DND-41 (cell line): ENCODE measurements around the gene LHX5.

Experiments
- CTCF ChIP-seq: IDR thresholded peaks from 2 replicates; pipeline ENCODE4 v1.5.1; 2012; ENCODE audit warnings: borderline replicate concordance, low read length, moderate library complexity, mild to moderate bottlenecking; ENCODE audit not compliant: poor library complexity, severe bottlenecking; ENCODE audit errors: extremely low read depth
- EZH2 ChIP-seq: IDR thresholded peaks from 3 replicates; pipeline ENCODE4 v1.6.1; 2012; ENCODE audit warnings: borderline replicate concordance, low read depth, mild to moderate bottlenecking, moderate library complexity, low read length, inconsistent platforms; ENCODE audit not compliant: severe bottlenecking

GRCh38 chr12:113467502-113468364 lies 3.9 kb downstream of the LHX5 start:
- no peak for TF ChIP-seq CTCF
- TF ChIP-seq EZH2 = no peak
